ENCODE data around the gene YIPF3.

- TF ChIP-seq CTCF (IDR thresholded peaks at IDR 0.05; ENCODE audit: low read depth, low read length), result no peak
- no peak for TF ChIP-seq EZH2phosphoT487 (IDR thresholded peaks at IDR 0.05; ENCODE audit: low read depth)
Measured at GRCh38 chr6:43488667-43489276, 28.0 kb downstream of the YIPF3 start.

Measured in OCI-LY3 (cell line).